EL (cell line): ENCODE results near the gene ZYG11B.
"Not testable (repeated sequence)": the region's sequence is repeated elsewhere in the genome, so short reads cannot be mapped to it uniquely, and the experiment has no call there.

ENCODE experiments used
- DNase-seq: peaks from one replicate; pipeline ENCODE4 v3.0.0-alpha.2; 2016

Gene ZYG11B

DNA sequence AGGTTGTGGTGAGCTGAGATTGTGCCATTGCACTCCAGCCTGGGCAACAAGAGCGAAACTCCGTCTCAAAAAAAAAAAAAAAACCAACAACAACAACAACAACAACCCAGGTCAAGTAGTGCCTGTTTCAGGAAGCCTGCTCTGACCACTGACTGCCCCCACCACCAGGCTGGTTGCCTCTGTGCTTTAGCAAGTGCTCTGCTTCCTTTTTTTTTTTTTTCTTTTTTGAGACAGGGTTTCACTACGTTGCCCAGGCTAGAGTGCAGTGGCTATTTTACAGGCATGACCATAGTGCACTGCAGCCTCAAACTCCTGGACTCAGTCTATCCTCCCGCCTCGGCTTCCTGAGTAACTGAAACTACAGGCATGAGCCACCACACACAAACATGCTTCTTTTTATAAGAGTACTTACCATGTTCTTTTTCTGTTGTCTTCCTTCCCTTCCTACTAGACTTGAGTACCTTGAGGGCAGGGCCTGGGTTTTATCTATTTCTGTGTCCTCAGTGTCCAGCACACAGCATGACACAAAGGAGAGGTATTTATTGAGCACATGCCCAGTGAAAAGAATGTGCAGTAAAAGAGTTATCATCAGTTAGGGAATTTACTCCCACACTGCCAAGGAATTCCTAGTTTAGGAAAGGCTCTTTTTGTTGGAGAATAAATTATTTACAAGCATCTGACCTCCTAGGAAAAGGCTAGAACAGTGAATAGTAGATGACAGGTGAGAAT lies 18.2 kb upstream of the ZYG11B start:
- peak; percentile 92 for DNase-seq

DNA sequence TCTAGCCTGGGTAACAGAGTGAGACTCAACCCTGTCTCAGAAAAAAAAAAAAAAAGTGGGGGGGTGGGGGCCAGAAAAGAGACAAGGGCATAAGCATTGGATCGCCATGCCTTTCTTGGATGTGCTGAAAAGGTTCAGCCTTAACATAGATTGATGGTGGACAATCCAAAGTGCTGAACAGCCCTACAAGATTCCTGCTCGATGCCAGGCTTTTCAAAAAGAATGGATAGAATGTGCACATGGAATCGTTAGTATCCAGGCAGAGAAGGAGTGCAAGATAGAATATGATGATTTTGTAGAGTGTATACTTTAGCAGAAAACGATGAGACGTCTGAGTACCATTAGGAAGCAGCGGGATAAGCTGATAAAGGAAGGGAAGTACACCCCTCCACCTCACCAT lies 17.2 kb upstream of the ZYG11B start:
- no peak for DNase-seq

DNA sequence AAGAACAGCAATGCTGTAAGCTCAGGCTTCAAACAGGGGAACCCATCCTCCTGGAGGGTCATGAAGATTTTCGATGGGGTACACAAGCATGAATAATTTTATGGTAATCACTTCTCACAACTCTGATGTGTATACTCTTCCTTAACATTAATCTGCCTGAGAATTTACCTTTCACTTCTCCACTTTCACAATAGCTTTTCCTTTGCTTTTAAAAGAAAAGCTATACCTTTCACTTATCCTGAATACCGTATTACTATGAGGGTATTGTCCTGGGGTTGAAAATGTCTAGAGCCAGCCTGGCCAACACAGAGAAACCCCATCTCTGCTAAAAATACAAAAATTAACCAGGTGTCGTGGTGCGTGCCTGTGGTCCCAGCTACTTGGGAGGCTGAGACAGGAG lies 12.7 kb upstream of the ZYG11B start:
- no peak for DNase-seq

DNA sequence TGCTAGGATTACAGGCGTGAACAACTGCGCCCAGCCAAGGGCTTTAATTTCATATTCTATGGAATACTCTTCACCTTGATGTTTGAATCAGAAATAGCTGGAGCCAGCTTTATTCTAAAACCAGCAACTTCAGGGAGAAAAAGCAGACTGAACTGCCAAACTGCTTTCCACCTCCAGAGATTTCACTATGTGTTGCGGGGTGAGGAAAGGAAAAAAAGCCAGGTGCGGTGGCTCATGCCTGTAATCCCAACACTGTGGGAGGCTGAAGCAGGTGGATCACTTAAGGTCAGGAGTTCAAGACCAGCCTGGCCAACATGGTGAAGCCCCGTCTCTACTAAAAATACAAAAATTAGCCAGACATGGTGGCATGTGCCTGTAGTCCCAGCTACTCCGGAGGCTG lies 11.0 kb upstream of the ZYG11B start:
- DNase-seq: not testable (repeated sequence)

DNA sequence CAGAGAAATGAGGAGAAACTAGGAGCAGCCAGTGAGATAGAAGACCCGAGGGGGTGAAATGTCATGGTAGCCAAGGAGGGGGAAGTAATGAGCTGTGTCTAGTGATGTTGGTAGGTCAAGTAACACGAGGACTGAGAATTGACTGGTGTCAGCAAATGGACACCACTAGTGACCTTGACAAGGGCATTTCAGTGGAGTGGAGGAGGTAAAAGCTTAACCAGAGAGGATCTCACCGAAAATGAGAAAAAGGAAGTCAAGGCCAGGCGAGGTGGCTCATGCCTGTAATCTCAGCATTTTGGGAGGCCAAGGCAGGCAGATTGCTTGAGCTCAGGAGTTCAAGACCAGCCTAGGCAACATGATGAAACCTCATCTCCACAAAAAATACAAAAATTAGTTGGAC lies 3.0 kb upstream of the ZYG11B start:
- DNase-seq: no peak

DNA sequence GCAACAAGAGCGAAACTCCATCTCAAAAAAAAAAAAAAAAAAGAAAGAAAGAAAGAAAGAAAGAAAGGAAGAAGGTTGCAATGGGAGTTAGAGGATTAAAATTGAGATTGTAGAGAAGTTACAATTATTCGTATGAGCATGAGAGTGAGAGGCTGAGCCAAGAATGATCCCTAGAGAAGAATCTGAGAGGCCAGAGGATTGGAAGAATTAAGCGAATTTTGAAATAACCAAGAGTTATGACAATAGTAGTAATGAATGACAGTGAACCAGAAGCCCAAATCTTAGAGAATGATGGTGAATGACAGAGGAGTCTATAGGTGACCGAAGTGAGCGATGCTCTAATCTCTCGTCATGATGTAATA lies 369 bp upstream of the ZYG11B start:
- no peak for DNase-seq

DNA sequence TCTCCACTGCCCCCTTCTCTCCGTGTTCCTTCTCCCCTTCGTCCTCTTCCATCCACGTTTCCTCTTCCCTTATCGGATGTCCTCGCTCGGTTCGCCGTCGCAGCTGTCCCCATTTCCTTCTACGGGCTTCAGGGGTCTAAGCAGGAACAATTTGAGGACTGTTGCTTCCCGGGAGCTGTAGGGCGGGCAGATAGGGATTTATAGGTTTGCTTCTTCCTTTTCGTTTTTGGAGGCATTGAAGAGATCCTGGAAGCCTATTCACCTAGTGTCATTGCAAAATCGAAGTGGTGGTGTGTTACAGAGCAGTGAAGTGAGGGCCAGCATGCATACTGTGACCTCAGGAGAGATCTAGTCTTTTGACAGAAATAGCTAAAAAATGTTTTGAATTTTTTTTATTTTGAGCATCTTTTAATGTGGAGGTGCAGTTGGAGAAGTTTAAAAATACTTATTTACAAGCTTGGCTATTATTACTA lies 897 bp downstream of the ZYG11B start:
- peak; percentile 30 for DNase-seq

DNA sequence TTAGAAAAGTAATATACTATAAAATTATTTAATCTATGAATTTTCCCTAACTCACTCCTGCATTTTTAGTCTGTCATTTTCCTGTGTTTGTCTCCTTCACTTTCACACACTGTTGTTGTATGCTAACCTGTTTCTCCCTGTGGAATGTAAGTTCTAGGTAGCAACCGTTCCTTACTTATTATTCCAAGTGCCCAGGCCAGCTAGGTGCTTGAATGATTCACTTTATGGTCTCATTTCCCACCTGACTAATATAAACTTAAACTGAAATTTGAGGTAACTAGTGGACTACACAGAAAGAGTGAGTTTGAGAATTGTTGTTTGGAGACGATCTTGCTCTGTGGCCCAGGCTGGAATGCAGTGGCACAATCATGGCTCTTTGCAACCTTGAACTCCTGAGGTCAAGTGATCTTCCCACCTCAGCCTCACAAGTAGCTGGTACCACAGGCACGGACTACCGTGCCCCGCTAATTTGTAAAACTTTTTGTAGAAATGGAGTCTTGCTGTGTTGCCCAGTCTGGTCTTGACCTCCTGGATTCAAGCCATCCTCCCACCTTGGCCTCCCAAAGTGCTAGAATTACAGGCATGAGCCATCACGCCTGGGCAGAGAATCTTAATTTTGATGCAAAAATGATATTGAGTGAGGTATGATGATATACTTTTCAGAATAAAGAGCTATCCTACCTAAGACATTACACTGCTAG lies 1.9 kb downstream of the ZYG11B start:
- DNase-seq: no peak

DNA sequence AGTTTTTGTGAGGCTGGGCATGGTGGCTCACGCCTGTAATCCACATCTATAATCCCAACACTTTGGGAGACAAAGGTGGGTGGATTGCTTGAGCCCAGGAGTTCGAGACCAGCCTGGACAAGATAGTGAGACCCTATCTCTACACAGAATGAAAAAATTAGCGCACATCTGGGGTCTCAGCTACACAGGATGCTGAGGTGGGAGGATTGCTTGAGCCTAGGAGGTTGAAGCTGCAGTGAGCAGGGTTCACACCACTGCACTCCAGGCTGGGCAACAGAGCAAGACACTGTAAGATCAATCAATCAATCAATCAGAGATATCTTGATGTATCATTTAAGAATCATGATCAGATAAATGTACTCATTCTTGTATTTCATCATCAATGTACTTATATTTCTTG lies 7.1 kb downstream of the ZYG11B start:
- DNase-seq: no peak

DNA sequence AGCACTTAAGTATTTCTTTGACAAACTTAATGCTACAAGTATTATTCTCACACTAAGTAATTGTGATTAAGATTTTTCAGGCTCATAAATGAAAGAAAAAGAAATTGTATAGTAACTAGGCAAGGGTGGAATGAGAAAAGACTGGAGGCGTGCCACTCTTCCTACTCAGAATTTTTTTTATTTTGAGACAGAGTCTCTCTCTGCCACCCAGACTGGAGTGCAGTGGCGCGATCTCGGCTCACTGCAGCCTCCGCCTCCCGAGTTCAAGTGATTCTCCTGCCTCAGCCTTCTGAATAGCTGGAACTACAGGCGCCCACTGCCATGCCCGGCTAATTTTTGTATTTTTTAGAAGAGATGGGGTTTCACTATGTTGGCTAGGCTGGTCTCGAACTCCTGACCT lies 9.1 kb downstream of the ZYG11B start:
- DNase-seq: not testable (repeated sequence)

DNA sequence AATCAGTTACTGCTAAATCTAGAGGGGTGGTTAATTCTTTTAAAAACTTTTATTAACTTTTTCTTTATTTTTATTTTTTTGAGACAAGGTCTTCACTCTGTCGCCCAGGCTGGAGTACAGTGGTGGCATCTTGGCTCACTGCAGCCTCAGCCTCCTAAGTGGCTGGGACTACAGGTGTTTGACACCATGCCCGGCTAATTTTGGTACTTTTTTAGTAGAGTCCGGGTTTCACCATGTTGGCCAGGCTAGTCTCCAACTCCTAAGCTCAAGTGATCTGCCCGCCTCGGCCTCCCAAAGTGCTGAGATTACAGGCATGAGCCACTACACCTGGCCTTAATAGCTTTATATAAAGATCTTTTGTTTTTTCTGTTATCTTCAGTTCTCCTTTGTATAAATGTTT lies 11.9 kb downstream of the ZYG11B start:
- DNase-seq: no peak

DNA sequence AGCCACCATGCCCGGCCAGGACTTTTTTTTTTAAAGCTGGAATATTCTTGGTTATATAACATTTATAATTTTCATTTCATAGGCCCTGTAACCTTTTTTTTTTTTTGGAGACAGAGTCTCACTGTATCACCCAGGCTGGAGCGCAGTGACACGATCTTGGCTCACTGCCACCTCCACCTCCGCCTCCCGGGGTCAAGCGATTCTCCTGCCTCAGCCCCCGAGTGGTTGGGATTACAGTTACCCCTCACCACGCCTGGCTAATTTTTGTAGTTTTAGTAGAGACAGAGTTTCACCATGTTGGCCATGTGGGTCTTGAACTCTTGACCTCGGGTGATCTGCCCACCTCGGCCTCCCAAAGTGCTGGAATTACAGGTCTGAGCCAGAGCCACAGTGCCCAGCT lies 12.6 kb downstream of the ZYG11B start:
- no peak for DNase-seq

DNA sequence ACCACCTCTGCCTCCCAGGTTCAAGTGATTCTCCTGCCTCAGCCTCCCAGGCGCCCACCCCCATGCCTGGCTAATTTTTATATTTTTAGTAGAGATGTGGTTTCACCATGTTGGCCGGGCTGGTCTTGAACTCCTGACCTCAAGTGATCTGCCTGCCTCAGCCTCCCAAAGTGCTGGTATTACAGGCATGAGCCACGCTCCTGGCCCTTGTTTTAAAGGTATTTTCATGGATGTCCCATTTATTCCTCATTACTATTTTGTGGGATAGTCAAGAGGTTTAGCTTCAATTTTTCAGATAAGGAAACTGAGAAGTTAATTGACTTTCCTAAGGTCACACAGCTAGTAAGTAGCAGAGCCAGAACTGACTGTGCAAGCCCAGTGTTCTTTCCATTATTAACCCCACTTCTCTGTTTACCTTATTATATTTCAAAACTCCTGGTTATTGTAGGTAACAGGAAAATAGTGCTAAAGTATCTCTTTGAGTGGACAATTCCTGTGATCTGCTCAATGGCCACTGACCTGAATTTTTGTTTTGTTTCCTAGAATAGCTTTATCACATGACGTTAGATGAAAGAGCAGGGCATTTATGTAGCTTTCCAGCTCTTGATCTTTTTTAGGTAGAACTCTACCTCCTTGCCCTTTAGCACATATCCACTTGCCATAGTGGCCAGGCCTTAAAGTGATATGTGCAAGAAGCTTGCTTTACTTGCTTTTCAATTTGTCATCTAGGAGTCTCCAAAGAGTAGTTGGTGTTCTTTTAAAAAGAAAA lies 13.6 kb downstream of the ZYG11B start:
- DNase-seq: no peak

DNA sequence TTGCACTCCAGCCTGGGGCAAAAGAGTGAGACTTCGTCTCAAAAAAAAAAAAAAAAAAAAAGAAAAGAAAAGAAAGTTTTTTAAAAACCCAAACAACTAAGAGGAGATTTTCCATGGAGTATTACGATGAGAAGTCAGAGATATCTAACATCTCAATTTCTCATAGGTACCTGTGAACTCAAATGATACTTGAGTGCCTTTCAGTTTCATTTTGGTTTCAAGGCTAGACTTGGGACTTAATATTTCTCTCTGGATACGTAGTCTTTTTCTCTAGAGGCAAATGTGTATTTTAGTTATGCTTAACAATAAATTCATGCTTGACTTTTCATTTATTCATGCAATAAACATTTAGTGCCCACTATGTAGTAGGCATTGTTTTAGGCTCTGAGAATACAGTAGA lies 15.0 kb downstream of the ZYG11B start:
- DNase-seq: no peak

DNA sequence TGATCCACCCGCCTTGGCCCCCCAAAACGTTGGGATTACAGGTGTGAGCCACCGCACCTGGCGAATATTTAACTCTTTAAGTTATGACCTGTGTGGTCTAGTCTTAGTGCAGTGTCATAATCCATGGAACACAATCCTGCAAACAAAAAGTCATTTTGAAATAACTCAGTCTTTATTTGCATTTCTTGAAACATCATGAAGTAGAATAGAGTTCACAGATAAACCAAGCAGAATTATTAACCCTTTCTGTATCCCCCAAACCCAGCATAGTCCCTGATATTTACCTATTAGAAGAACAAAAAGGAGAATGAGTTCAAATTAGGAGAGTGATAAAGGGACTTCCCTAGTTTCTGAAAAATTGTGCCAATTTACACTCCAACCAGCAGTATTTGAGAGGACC lies 19.9 kb downstream of the ZYG11B start:
- no peak for DNase-seq

DNA sequence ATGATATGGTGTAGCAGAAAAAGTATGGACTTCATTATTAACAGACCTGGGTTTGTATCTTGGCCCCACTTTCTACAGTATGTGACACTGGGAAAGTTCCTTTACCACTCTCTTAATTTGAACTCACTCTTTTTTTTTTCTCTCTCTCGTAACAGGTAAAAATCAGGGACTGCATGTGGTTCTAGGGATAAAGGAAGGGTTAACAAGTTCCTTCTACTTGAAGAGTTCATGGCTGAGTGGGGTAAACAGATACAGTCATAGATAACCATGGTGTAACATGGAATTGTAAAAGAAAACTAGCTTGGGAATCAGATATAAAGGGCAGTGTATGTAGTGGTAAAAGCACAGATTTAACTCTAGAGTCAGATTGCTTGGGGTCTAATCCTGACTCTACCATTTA lies 21.2 kb downstream of the ZYG11B start:
- no peak for DNase-seq

DNA sequence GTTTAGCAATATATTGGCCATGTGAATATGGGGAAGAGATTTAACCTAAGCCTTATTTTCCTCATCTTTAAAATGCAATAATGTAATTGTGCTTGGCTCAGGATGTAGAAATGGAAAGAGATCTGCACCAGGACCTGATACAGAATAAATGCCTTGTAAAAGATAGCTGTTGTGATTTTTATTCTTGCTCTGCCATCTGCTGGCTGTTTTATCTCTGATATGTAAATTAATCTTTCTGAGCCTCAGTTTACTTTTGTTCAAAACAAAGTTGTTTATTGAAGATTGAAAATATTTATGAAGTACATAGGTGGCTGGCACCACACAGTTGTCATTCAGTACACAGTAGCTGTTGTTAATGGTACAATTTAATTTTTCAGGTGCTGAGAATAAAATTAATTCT lies 21.9 kb downstream of the ZYG11B start:
- no peak for DNase-seq

DNA sequence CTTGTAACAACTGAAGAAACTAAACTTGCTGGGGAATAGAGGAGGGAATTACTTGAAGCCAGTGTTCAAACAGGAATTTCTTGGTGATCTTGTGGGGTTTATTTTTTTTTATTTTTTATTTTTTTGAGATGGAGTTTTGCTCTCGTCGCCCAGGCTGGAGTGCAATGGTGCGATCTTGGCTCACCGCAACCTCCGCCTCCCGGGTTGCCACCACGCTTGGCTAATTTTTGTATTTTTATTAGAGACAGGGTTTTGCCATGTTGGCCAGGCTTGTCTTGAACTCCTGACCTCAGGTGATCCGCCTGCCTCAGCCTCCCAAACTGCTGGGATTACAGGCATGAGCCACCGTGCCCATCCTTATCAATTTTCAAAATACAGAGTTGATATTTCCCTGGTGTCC lies 23.2 kb downstream of the ZYG11B start:
- not testable (repeated sequence) for DNase-seq

DNA sequence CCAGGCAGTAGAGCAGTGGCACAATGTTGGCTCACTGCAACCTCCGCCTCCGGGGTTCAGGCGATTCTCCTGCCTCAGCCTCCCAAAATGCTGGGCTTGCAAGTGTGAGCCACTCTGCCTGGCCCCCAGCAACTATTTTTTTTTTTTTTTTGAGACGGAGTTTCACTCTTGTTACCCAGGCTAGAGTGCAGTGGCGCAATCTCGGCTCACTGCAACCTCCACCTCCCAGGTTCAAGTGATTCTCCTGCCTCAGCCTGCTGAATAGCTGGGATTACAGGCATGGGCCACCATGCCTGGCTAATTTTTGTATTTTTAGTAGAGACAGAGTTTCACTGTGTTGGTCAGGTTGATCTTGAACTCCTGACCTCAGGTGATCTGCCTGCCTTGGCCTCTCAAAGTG lies 23.9 kb downstream of the ZYG11B start:
- not testable (repeated sequence) for DNase-seq

DNA sequence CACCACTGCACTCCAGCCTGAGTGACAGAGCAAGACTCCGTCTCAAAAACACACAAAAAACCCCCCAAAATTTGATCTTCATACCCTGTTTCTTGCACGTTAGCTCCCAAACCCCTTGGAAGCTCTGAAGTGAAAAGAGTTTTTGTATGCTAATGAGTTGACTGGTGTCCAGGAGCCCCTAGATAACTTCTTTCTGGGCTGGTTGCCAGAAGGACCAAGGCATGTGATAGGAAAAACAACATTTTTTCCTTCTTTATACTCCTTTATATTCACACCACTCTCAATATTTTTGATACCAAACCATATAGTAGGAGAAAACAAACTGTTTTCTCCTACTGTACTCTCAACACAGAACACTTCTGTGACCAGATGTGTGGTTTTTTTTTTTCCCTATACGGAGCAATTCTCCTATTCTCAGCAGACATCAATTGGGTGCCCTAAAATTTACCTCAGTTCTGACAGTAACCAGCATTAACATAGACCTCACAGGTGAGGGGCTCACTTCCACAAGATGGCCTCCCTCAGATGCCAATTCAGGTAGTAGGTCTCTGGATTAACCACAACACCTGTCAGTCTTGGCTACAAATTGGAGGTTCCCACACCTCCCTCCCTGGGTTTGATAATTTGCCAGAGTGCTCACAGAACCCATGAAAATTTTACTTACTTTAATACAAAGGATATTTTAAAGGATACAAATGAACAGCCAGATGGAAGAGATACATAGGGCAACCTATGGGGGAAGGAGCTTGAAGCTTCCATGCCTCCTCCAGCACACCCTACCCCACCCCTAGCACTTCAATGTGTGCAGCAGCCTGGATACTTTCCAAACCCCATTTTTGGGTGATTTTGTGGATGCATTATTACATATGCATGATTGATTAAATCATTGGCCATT lies 25.6 kb downstream of the ZYG11B start:
- DNase-seq: peak; percentile 52

DNA sequence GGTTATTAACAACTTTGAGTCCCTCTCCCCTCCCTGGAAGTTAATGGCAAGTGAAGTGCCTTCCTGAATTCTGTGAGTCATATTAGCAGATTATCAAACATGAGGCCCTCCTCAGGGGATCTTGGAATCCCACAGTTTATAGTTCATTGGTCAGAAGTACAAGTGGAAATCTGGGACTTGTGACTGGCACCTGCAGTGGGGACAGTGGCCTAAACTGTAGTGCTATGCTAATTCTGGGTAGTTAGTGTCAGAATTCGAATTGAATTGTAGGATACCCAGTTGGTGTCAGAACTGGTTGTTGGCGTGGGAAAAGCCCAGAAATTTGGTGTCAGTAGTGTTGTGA lies 26.2 kb downstream of the ZYG11B start:
- peak; percentile 10 for DNase-seq

DNA sequence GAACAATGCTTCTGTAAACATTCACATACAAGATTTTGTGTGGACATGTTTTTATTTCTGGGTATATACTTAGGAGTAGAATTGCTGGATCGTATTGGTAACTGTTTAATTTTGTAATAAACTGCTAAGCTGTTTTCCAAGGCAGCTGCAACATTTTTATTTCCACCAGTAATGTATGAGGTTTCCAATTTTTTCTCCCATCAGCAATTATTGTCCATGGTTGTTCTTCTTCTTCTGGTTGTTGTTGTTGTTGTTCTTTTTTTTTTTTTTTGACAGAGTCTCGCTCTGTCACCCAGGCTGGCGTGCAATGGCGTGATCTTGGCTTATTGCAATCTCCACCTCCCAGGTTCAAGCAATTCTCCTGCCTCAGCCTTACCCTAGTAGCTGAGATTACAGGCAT lies 26.9 kb downstream of the ZYG11B start:
- DNase-seq: no peak

DNA sequence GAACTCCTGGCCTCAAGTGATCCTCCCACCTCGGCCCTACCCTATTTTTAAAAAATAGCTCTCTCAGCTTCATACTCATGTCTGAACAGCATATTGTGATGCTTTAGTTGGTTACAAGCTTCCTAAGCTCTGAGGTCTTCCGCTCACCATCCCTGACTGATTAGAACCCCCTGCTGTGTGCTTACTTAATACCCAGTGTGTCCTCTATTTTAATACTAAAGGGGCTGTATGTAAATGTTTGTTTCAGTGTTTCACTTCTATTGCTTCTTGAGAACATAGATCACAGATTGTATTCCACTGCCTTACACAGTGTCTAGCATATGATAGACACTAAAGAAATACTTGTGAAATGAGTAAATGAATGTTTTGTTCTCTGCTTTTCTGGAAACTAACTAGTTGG lies 29.8 kb downstream of the ZYG11B start:
- no peak for DNase-seq
